SK-N-MC (cell line): ENCODE results near the gene ZBTB26.

Experiments used
- EZH2 ChIP-seq: fragments of 200-600 bp; sonication (generic); IDR thresholded peaks from one replicate; pipeline ENCODE4 v1.6.1; 2017; ENCODE audit warnings: antibody characterized with exemption
- POLR2AphosphoS5 ChIP-seq: IDR thresholded peaks from 2 replicates; pipeline ENCODE4 v1.6.1; 2012; ENCODE audit warnings: mild to moderate bottlenecking, low read depth, low read length, borderline replicate concordance

DNA sequence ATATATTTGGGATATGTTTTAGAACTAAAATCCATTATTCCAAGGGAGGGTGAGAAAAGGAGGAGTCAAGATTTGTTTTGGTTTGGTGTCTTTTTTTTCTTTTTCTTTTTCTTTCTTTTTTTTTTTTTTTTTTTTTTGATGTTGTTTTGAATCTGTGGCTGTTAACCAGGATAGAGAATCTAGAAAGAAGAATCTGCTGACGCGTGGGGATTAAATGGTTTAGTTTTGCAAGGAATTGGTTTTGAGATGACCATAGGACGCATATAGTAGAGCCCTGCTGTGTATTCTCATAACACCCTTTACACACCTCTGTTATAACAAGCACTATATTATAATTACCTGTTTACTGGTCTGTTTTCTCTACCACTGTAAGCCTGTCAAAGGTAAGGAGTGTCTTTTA, 19.0 kb upstream of the ZBTB26 start:
- TF ChIP-seq EZH2: no peak
- TF ChIP-seq POLR2AphosphoS5: no peak
